Activated CD8-positive, alpha-beta T cell treated with anti-CD3 and anti-CD28 coated beads for 36 hours (primary cell): ENCODE results near the gene GPAT3. TPM values are rescaled to one million over a fixed set of nuclear protein-coding genes. Genes with fewer than 3 reads are reported as not detected.

Source experiments
- ATAC-seq: fragments of 200-7000 bp; cut with Tn5 transposase; one replicate; pipeline ENCODE4 v1.10.0; 2021; ENCODE audit warnings: mild to moderate bottlenecking, moderate library complexity
- CTCF ChIA-PET: fragments of 350-600 bp; sonication (Branson Sonifier 250); formaldehyde crosslinking; loops from one replicate; lab custom pipeline; 2021; ENCODE audit warnings: antibody characterized with exemption; lab: Charles Lee
- POLR2A ChIA-PET: fragments of 350-600 bp; sonication (Branson Sonifier 250); formaldehyde crosslinking; loops from one replicate; lab custom pipeline; 2021; ENCODE audit warnings: antibody characterized with exemption; lab: Charles Lee
- DNase-seq: peaks from one replicate; pipeline ENCODE4 v3.0.0-alpha.2; 2020
- H3K27ac Mint-ChIP-seq: one replicate; pipeline ENCODE4 v1.8.0; 2021; ENCODE audit warnings: mild to moderate bottlenecking, mixed read lengths
- H3K27me3 Mint-ChIP-seq: one replicate; pipeline ENCODE4 v1.8.0; 2021; ENCODE audit warnings: mixed read lengths
- H3K36me3 Mint-ChIP-seq: one replicate; pipeline ENCODE4 v1.8.0; 2021; ENCODE audit warnings: low read depth, mixed read lengths
- H3K4me1 Mint-ChIP-seq: one replicate; pipeline ENCODE4 v1.8.0; 2021; ENCODE audit warnings: low read depth, mixed read lengths
- H3K4me3 Mint-ChIP-seq: one replicate; pipeline ENCODE4 v1.8.0; 2021; ENCODE audit warnings: mild to moderate bottlenecking, moderate library complexity, mixed read lengths
- H3K9me3 Mint-ChIP-seq: one replicate; pipeline ENCODE4 v1.8.0; 2021; ENCODE audit warnings: mixed read lengths
- CTCF ChIP-seq: fragments of 200-600 bp; IDR thresholded peaks from one replicate; pipeline ENCODE4 v1.8.0; 2022; ENCODE audit warnings: antibody characterized with exemption, mild to moderate bottlenecking
- intact Hi-C: fragments of 100-400 bp; cut with micrococcal nuclease; formaldehyde crosslinking; loops from one replicate; pipeline ENCODE4 v1.10.0; 2022
- total RNA-seq, 2 experiments: library from RNA; stranded (reverse); gene quantifications; one replicate each; pipeline ENCODE4 v1.2.3, GENCODE V29; 2021

GPAT3 gene
- total RNA-seq, 2 experiments from 2014 or later = 1.6 to 2.7 TPM

GRCh38 chr4:83591730-83592129, 55.8 kb downstream of the GPAT3 start:
- intact Hi-C loops = no loop called here
- H3K4me3 Mint-ChIP-seq = no peak overlapping the region
- TF ChIP-seq CTCF = no peak

GRCh38 chr4:83599183-83599582, 63.3 kb downstream of the GPAT3 start:
- ATAC-seq (peak; percentile 88), DNase-seq (no peak)
- H3K27me3 Mint-ChIP-seq = no peaks in the 10 kb centered on the region
- POLR2A ChIA-PET = no interaction called here
- no peak for TF ChIP-seq CTCF
- H3K4me3 Mint-ChIP-seq = no peak overlapping the region
- CTCF ChIA-PET = no interaction called here
- no peaks in the 10 kb centered on the region for H3K9me3 Mint-ChIP-seq
- no peaks in the 10 kb centered on the region for H3K4me1 Mint-ChIP-seq
- H3K27ac Mint-ChIP-seq = no peak overlapping the region
- intact Hi-C loops = no loop called here
- H3K36me3 Mint-ChIP-seq = no peaks in the 10 kb centered on the region

More at GRCh38 chr4:83591730-83592129, 55.8 kb downstream of the GPAT3 start:
- ChIA-PET POLR2A (no interaction called here), CTCF (no interaction called here)
- H3K36me3 Mint-ChIP-seq = no peaks in the 10 kb centered on the region
- no peaks in the 10 kb centered on the region for H3K27me3 Mint-ChIP-seq
- no peak for DNase-seq
- ATAC-seq = no peak
- H3K27ac Mint-ChIP-seq = no peak overlapping the region
- no peaks in the 10 kb centered on the region for H3K9me3 Mint-ChIP-seq
- no peaks in the 10 kb centered on the region for H3K4me1 Mint-ChIP-seq

- no peaks in the 10 kb centered on the region for H3K36me3 Mint-ChIP-seq
- no peak for DNase-seq
- H3K4me3 Mint-ChIP-seq = no peak overlapping the region
- ChIA-PET POLR2A (no interaction called here), CTCF (no interaction called here)
- H3K9me3 Mint-ChIP-seq = no peaks in the 10 kb centered on the region
- H3K27me3 Mint-ChIP-seq = no peaks in the 10 kb centered on the region
- no peak for TF ChIP-seq CTCF
- no peaks in the 10 kb centered on the region for H3K4me1 Mint-ChIP-seq
- H3K27ac Mint-ChIP-seq = no peak overlapping the region
- ATAC-seq = no peak
- intact Hi-C loops = no loop called here
These were observed 67.2 kb downstream of the GPAT3 start for GRCh38 chr4:83603129-83603528.

GRCh38 chr4:83604321-83604720, 68.4 kb downstream of the GPAT3 start:
- intact Hi-C loops = no loop called here
- H3K27me3 Mint-ChIP-seq = peaks cover 2% of the 10 kb centered on the region
- no peaks in the 10 kb centered on the region for H3K9me3 Mint-ChIP-seq
- ChIA-PET CTCF (no interaction called here), POLR2A (no interaction called here)
- no peaks in the 10 kb centered on the region for H3K4me1 Mint-ChIP-seq
- TF ChIP-seq CTCF = no peak
- DNase-seq (no peak), ATAC-seq (no peak)
- H3K27ac Mint-ChIP-seq = no peak overlapping the region
- H3K4me3 Mint-ChIP-seq = no peak overlapping the region
- H3K36me3 Mint-ChIP-seq = no peaks in the 10 kb centered on the region

- DNase-seq (no peak), ATAC-seq (no peak)
- H3K27me3 Mint-ChIP-seq = peaks cover 2% of the 10 kb centered on the region
- ChIA-PET POLR2A (no interaction called here), CTCF (no interaction called here)
- no peak overlapping the region for H3K4me3 Mint-ChIP-seq
- TF ChIP-seq CTCF = no peak
- no peaks in the 10 kb centered on the region for H3K4me1 Mint-ChIP-seq
- H3K36me3 Mint-ChIP-seq = no peaks in the 10 kb centered on the region
- no peaks in the 10 kb centered on the region for H3K9me3 Mint-ChIP-seq
- H3K27ac Mint-ChIP-seq = no peak overlapping the region
- intact Hi-C loops = no loop called here
These were observed 69.3 kb downstream of the GPAT3 start for GRCh38 chr4:83605210-83605609.
